MG63 (cell line): ENCODE measurements around the gene PARD3B. TPM values are rescaled to one million over a fixed set of nuclear protein-coding genes. Genes with fewer than 3 reads are reported as not detected.

Source experiments
- DNase-seq: peaks from one replicate; pipeline ENCODE4 v3.0.0-alpha.2; 2020
- H3K27me3 ChIP-seq: fragments of 250-450 bp; sonication (Bioruptor Pico); 2 replicates; pipeline ENCODE4 v1.5.1; 2020; ENCODE audit warnings: mild to moderate bottlenecking, moderate library complexity
- H3K36me3 ChIP-seq: fragments of 250-450 bp; sonication (Bioruptor Pico); 2 replicates; pipeline ENCODE4 v1.5.1; 2020; ENCODE audit warnings: mild to moderate bottlenecking, moderate library complexity
- H3K4me3 ChIP-seq: fragments of 250-450 bp; sonication (Bioruptor Pico); 2 replicates; pipeline ENCODE4 v1.5.1; 2020; ENCODE audit warnings: mild to moderate bottlenecking, moderate library complexity
- H3K9me3 ChIP-seq: fragments of 250-450 bp; sonication (Bioruptor Pico); 2 replicates; pipeline ENCODE4 v1.5.1; 2020; ENCODE audit warnings: mild to moderate bottlenecking, moderate library complexity
- total RNA-seq: library from RNA; depleted of rRNA; stranded (reverse); fragments of >200 nt; shearing (Covaris generic); gene quantifications from 2 replicates; pipeline ENCODE4 v1.2.3, GENCODE V29; 2014; ENCODE audit warnings: low replicate concordance

Gene PARD3B
- total RNA-seq, 1 experiment from 2014 or later: 4.5 TPM

- peaks cover 2% of the 10 kb centered on the region for H3K36me3 ChIP-seq
- H3K27me3 ChIP-seq: no peaks in the 10 kb centered on the region
- H3K9me3 ChIP-seq: no peaks in the 10 kb centered on the region
- no peak overlapping the region for H3K4me3 ChIP-seq
- DNase-seq: no peak
Measured at GRCh38 chr2:204692790-204693189, 147.5 kb downstream of the PARD3B start.

- peaks cover 2% of the 10 kb centered on the region; the same call in 1 of the 2 replicates for H3K36me3 ChIP-seq
- H3K4me3 ChIP-seq: no peak overlapping the region
- H3K9me3 ChIP-seq: no peaks in the 10 kb centered on the region
- no peaks in the 10 kb centered on the region for H3K27me3 ChIP-seq
- DNase-seq: no peak
Measured at GRCh38 chr2:204693262-204693661, 148.0 kb downstream of the PARD3B start.

GRCh38 chr2:204695506-204695905 is 150.2 kb downstream of the PARD3B start:
- Histone ChIP-seq H3K36me3 (peaks cover 2% of the 10 kb centered on the region; the same call in 1 of the 2 replicates), H3K4me3 (no peak overlapping the region), H3K9me3 (no peaks in the 10 kb centered on the region), H3K27me3 (no peaks in the 10 kb centered on the region)
- no peak for DNase-seq

GRCh38 chr2:204696124-204696523 is 150.8 kb downstream of the PARD3B start:
- Histone ChIP-seq H3K4me3 (no peak overlapping the region), H3K36me3 (peaks cover 2% of the 10 kb centered on the region; the same call in 1 of the 2 replicates), H3K27me3 (no peaks in the 10 kb centered on the region), H3K9me3 (no peaks in the 10 kb centered on the region)
- no peak for DNase-seq

DNA sequence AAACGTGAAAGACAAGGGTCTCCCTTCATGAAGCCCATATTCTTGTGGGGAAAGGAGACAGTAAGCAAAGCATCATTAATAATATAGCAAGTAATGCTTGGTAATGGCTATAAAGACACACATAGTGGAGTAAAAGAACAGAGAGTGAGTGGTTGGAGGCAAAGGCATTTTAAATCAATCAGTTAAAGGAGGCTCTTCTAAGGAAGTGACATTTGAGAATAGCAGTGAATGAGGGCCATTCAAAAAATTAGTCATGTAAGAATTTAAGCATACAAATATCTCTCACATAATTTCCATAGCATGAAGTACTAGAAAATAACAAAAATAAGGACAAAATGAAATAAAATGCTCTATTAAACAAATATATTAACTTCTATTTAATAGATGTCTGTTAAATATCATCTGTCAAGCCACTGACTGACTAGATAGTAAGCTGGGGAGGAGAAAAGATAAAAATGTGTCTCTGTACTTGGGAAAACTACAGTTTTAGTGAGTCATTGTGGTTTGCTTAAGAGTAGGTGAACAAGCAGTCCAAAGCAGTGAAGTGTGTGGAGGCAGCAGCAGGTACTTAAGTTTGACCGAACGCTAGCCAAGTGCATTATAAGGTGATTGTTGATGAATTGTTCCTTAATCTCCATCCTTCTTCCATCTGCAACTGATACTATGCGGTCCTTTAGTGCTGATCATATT is 160.1 kb downstream of the PARD3B start:
- no peak overlapping the region for H3K4me3 ChIP-seq
- no peaks in the 10 kb centered on the region for H3K27me3 ChIP-seq
- no peaks in the 10 kb centered on the region for H3K36me3 ChIP-seq
- no peak for DNase-seq
- no peaks in the 10 kb centered on the region for H3K9me3 ChIP-seq

DNA sequence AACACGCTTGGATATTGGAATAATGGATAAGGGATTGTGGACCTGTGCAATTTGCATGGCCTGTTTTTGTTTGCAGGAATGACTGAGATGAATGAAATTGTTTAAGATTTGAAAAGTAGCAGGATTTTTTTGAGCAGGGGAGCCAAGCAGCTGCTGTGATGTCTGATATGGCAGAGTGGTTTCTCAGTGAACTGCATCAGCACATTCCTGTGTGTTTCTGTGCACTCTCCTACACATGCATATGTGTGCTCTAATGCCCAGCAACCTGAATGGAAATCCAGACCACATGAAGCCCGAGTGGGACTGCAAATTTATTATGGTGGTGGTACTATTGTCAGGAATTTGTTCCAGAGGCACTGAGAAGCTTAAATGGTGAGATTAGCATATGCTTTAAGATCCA is 161.7 kb downstream of the PARD3B start:
- no peaks in the 10 kb centered on the region for H3K27me3 ChIP-seq
- no peak for DNase-seq
- no peaks in the 10 kb centered on the region for H3K9me3 ChIP-seq

DNA sequence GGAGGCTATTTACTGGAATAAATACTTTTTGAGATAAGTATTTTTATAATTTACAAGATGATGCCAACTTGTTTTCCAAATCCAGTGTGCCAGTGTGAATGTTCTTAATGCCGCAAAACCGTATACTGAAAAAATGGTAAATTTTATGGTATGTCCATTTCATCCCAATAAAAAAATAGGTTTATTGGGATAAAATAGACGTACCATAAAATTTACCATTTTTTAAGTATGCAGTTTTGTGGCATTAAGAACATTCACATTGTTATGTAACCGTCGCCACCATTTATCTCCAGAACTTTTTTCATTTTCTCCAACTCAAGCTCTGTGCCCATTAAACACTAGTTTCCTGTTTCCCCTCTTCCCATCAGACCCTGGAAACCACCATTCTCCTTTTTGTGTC is 167.9 kb downstream of the PARD3B start:
- H3K36me3 ChIP-seq: peaks cover 3% of the 10 kb centered on the region; the same call in 1 of the 2 replicates
- no peaks in the 10 kb centered on the region for H3K9me3 ChIP-seq
- DNase-seq: no peak
- H3K27me3 ChIP-seq: no peaks in the 10 kb centered on the region
- H3K4me3 ChIP-seq: no peak overlapping the region

More for the DNA sequence above, 161.7 kb downstream of the PARD3B start:
- H3K4me3 ChIP-seq: no peak overlapping the region
- H3K36me3 ChIP-seq: no peaks in the 10 kb centered on the region

GRCh38 chr2:204715361-204715760 is 170.1 kb downstream of the PARD3B start:
- H3K27me3 ChIP-seq: no peaks in the 10 kb centered on the region
- DNase-seq: no peak
- H3K4me3 ChIP-seq: no peak overlapping the region
- H3K9me3 ChIP-seq: no peaks in the 10 kb centered on the region
- H3K36me3 ChIP-seq: peaks cover 4% of the 10 kb centered on the region; the same call in 1 of the 2 replicates

- Histone ChIP-seq H3K9me3 (no peaks in the 10 kb centered on the region), H3K4me3 (no peak overlapping the region), H3K36me3 (peaks cover 4% of the 10 kb centered on the region; the same call in 1 of the 2 replicates), H3K27me3 (no peaks in the 10 kb centered on the region)
- DNase-seq: no peak
Measured at GRCh38 chr2:204717591-204717990, 172.3 kb downstream of the PARD3B start.

GRCh38 chr2:204718607-204719006 is 173.3 kb downstream of the PARD3B start:
- Histone ChIP-seq H3K9me3 (no peaks in the 10 kb centered on the region), H3K36me3 (peaks cover 4% of the 10 kb centered on the region; the same call in 1 of the 2 replicates), H3K27me3 (no peaks in the 10 kb centered on the region), H3K4me3 (no peak overlapping the region)
- peak; percentile 49 for DNase-seq

- Histone ChIP-seq H3K9me3 (no peaks in the 10 kb centered on the region), H3K36me3 (peaks cover 4% of the 10 kb centered on the region; the same call in 1 of the 2 replicates), H3K4me3 (no peak overlapping the region), H3K27me3 (no peaks in the 10 kb centered on the region)
- DNase-seq: no peak
Measured at GRCh38 chr2:204720874-204721273, 175.6 kb downstream of the PARD3B start.

- Histone ChIP-seq H3K36me3 (peaks cover 4% of the 10 kb centered on the region; the same call in 1 of the 2 replicates), H3K4me3 (no peak overlapping the region), H3K27me3 (no peaks in the 10 kb centered on the region), H3K9me3 (no peaks in the 10 kb centered on the region)
- no peak for DNase-seq
Measured at GRCh38 chr2:204722207-204722606, 176.9 kb downstream of the PARD3B start.

GRCh38 chr2:204722691-204723090 is 177.4 kb downstream of the PARD3B start:
- Histone ChIP-seq H3K4me3 (no peak overlapping the region), H3K9me3 (no peaks in the 10 kb centered on the region), H3K27me3 (no peaks in the 10 kb centered on the region), H3K36me3 (peaks cover 4% of the 10 kb centered on the region; the same call in 1 of the 2 replicates)
- no peak for DNase-seq

GRCh38 chr2:204725693-204726360 is 180.6 kb downstream of the PARD3B start:
- H3K27me3 ChIP-seq: no peaks in the 10 kb centered on the region
- no peaks in the 10 kb centered on the region for H3K9me3 ChIP-seq
- no peaks in the 10 kb centered on the region for H3K36me3 ChIP-seq
- DNase-seq: no peak
- no peak overlapping the region for H3K4me3 ChIP-seq

GRCh38 chr2:204726831-204727230 is 181.6 kb downstream of the PARD3B start:
- H3K4me3 ChIP-seq: no peak overlapping the region
- H3K36me3 ChIP-seq: no peaks in the 10 kb centered on the region
- no peak for DNase-seq
- H3K9me3 ChIP-seq: no peaks in the 10 kb centered on the region
- no peaks in the 10 kb centered on the region for H3K27me3 ChIP-seq

GRCh38 chr2:204727368-204727767 is 182.1 kb downstream of the PARD3B start:
- no peaks in the 10 kb centered on the region for H3K27me3 ChIP-seq
- no peaks in the 10 kb centered on the region for H3K9me3 ChIP-seq
- H3K36me3 ChIP-seq: no peaks in the 10 kb centered on the region
- no peak overlapping the region for H3K4me3 ChIP-seq
- DNase-seq: no peak

GRCh38 chr2:204730603-204731002 is 185.3 kb downstream of the PARD3B start:
- H3K27me3 ChIP-seq: no peaks in the 10 kb centered on the region
- no peaks in the 10 kb centered on the region for H3K36me3 ChIP-seq
- DNase-seq: no peak
- no peak overlapping the region for H3K4me3 ChIP-seq
- no peaks in the 10 kb centered on the region for H3K9me3 ChIP-seq

DNA sequence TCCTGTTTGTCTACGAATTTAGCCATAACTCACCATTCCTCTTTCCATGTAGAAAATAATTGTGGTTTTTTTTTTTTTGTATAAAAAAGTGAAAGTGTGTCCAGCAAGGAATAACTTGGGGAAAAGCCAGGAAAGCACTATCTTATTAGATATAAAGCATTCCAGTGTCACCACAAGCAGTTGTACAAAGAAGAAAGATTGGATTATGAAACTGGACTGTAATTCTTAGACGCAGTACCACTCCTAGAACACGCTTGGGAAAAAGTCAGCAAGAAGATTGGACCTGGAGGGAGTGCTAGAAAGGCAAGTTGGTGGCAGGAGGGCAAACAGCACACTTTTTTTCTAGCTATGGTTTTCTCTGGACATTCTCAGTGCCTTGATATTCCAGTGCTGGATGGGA is 186.7 kb downstream of the PARD3B start:
- no peaks in the 10 kb centered on the region for H3K9me3 ChIP-seq
- H3K36me3 ChIP-seq: no peaks in the 10 kb centered on the region
- no peaks in the 10 kb centered on the region for H3K27me3 ChIP-seq
- DNase-seq: no peak
- no peak overlapping the region for H3K4me3 ChIP-seq
